GM12801 (cell line): ENCODE results near the gene SLK.

ENCODE experiments used
- TF ChIP-seq, protein P1 (sequence below): IDR thresholded peaks from one replicate; pipeline ENCODE4 v1.5.1; 2011; ENCODE audit warnings: control low read depth; ENCODE audit not compliant: insufficient read length; ENCODE audit errors: extremely low read depth

SLK gene

GRCh38 chr10:103966671-103967447 is at the start of gene SLK:
Gene SLK, plus strand, starts transcription at chr10:103967140. Its CDS starts 606 bp downstream, at chr10:103967746.
- TF ChIP-seq, protein P1, sequence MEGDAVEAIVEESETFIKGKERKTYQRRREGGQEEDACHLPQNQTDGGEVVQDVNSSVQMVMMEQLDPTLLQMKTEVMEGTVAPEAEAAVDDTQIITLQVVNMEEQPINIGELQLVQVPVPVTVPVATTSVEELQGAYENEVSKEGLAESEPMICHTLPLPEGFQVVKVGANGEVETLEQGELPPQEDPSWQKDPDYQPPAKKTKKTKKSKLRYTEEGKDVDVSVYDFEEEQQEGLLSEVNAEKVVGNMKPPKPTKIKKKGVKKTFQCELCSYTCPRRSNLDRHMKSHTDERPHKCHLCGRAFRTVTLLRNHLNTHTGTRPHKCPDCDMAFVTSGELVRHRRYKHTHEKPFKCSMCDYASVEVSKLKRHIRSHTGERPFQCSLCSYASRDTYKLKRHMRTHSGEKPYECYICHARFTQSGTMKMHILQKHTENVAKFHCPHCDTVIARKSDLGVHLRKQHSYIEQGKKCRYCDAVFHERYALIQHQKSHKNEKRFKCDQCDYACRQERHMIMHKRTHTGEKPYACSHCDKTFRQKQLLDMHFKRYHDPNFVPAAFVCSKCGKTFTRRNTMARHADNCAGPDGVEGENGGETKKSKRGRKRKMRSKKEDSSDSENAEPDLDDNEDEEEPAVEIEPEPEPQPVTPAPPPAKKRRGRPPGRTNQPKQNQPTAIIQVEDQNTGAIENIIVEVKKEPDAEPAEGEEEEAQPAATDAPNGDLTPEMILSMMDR, result no peak

DNA sequence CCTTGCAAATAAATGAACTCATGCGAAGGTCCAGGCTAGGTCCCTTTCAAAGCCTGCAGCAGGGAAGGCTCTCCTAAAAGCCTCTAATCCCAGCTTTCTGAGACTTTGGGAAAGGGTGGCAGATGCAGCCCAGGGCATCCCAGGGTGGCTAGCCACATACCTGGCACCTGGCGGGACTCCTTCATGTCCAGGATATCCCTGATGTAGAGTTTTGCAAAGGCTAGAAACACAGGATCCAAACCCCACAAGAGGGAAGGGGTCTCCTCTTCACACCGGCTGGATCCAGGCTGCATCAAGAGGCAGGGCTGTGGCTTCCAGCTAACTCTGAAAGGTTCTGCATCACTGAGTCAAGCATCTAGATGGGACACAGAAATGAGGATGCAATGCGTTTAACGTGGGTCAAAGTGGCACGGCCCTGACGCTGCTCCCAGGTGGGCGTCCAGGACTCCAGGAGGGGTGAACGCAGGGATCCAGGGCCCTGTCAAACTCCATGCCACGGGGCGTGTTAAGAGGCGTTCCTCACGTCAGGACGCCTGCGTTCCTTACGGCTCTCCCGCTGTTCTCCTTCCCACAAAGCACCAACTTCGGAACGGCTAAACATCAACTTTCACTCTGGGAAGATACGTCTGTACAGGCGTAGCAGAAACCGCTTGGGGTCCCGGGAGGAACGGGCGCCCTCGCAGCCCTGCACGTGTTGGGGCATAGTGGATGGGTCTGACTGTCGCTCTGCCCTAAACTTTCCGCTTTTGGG is 49.5 kb upstream of the SLK start:
- TF ChIP-seq, protein P1, result no peak

- TF ChIP-seq, protein P1, result no peak
Measured at GRCh38 chr10:103918053-103918846, 48.7 kb upstream of the SLK start, which contains the start of gene STN1. Gene STN1, minus strand, starts transcription at chr10:103918184. Its CDS starts 590 bp downstream, at chr10:103917594.

DNA sequence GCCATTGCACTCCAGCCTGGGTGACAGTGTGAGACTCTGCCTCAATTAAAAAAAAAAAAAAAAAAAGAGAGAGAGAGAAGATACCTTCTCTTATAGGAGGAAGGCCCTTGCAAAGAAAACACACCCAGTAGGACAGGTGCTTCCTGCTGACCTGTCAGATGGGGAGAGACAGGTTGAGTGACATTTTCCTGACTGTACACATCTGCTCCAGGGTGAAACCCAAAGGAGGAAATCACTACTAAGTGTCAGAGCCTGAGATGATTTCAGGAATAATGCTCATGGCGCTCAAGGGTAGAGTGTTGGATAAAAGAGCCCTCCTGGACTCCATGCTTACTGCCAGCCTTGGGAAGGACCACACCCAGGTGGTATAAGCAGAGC is 47.3 kb upstream of the SLK start:
- TF ChIP-seq, protein P1, result no peak

DNA sequence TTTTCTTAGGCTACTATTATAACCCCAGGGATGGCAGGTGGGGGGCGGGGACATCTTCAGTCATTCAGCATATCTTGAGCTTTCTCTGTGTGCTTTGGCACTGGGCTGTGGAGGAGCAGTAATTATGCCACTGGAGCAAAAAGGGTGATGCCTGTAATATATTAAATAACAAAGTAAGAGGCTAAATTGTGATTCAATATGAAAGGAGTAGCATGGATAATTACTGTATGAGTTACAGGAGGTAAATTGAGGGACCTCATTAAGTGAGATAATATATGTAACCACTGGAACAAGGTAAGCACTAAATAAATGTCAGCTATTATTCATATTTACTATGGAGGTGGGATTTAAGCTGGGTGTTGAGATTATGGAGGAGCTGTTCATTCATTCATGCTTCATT is 45.7 kb upstream of the SLK start:
- TF ChIP-seq, protein P1, result no peak

GRCh38 chr10:103921750-103922195 is 45.2 kb upstream of the SLK start:
- TF ChIP-seq, protein P1, result no peak

- TF ChIP-seq, protein P1, result no peak
Measured at GRCh38 chr10:103922659-103923058, 44.3 kb upstream of the SLK start.
